ENCODE results near the gene PIERCE2.
"Not testable (repeated sequence)": the region's sequence is repeated elsewhere in the genome, so short reads cannot be mapped to it uniquely, and the experiment has no call there.

DNA sequence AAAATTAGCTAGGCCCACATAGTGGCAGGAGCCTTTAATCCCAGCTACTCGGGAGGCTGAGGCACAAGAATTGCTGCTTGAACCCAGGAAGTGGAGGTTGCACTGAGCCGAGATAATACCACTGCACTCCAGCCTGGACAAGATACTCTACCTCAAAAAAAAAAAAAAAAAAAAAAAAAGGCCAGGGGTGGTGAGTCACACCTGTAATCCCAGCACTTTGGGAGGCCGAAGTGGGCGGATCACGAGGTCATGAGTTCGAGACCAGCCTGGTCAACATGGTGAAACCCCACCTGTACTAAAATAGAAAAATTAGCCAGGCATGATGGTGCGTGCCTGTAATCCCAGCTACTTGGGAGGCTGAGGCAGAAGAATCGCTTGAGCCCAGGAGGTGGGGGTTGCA is 8.2 kb upstream of the PIERCE2 start:
- TF ChIP-seq, protein P1, sequence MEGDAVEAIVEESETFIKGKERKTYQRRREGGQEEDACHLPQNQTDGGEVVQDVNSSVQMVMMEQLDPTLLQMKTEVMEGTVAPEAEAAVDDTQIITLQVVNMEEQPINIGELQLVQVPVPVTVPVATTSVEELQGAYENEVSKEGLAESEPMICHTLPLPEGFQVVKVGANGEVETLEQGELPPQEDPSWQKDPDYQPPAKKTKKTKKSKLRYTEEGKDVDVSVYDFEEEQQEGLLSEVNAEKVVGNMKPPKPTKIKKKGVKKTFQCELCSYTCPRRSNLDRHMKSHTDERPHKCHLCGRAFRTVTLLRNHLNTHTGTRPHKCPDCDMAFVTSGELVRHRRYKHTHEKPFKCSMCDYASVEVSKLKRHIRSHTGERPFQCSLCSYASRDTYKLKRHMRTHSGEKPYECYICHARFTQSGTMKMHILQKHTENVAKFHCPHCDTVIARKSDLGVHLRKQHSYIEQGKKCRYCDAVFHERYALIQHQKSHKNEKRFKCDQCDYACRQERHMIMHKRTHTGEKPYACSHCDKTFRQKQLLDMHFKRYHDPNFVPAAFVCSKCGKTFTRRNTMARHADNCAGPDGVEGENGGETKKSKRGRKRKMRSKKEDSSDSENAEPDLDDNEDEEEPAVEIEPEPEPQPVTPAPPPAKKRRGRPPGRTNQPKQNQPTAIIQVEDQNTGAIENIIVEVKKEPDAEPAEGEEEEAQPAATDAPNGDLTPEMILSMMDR (IDR thresholded peaks at IDR 0.05; ENCODE audit: low read length): not testable (repeated sequence)
- TF ChIP-seq EZH2 (IDR thresholded peaks at IDR 0.05; ENCODE audit: borderline replicate concordance, low read length): not testable (repeated sequence)
